Measurements from ENCODE around the gene SCN10A. TPM values are rescaled to one million over a fixed set of nuclear protein-coding genes. Genes with fewer than 3 reads are reported as not detected.

SCN10A gene
- total RNA-seq, 1 experiment from 2014 or later: not detected

DNA sequence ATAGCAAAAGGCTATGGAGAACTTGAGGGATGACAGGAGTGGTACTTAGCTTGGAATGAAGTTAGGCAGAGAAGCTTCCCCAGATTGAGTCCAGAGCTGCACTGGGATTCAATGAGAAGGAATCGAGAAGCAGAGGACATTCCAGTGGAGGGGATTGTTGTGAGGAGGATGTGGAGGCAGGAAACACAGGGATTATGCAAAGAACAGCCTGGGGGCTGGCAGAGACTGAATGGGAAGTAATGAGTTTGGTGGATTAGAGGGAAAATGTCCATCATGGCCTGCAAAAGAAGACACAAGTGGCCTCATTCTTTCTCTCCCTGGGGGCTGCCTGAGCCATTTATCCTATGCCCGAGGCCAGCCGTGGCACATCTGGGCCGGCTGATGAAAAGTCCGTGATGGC, 20.5 kb upstream of the SCN10A start:
- DNase-seq (ENCODE audit: low spot score) (no peak), ATAC-seq (peak; percentile 34)
- Mint-ChIP-seq H3K9me3 (peaks cover 3% of the 10 kb centered on the region; the same call in 1 of the 2 replicates), H3K27ac (no peak overlapping the region; the same call in 1 of the 2 replicates), H3K4me3 (no peak overlapping the region), H3K27me3 (ENCODE audit: low read depth) (peaks cover 8% of the 10 kb centered on the region), H3K36me3 (no peaks in the 10 kb centered on the region), H3K4me1 (peaks cover 34% of the 10 kb centered on the region)
- TF ChIP-seq ZNF317 (CRISPR knock-in tag; IDR thresholded peaks at IDR 0.05; ENCODE audit: borderline replicate concordance, low read depth) (peak; percentile 69), RELA (CRISPR knock-in tag; IDR thresholded peaks at IDR 0.05; ENCODE audit: borderline replicate concordance) (no peak)
- TF ChIP-seq, protein P1, sequence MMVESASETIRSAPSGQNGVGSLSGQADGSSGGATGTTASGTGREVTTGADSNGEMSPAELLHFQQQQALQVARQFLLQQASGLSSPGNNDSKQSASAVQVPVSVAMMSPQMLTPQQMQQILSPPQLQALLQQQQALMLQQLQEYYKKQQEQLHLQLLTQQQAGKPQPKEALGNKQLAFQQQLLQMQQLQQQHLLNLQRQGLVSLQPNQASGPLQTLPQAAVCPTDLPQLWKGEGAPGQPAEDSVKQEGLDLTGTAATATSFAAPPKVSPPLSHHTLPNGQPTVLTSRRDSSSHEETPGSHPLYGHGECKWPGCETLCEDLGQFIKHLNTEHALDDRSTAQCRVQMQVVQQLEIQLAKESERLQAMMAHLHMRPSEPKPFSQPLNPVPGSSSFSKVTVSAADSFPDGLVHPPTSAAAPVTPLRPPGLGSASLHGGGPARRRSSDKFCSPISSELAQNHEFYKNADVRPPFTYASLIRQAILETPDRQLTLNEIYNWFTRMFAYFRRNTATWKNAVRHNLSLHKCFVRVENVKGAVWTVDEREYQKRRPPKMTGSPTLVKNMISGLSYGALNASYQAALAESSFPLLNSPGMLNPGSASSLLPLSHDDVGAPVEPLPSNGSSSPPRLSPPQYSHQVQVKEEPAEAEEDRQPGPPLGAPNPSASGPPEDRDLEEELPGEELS (CRISPR knock-in tag; IDR thresholded peaks at IDR 0.05): peak; percentile 14; the same call in 1 of the 2 replicates
- POLR2A ChIA-PET: no interaction called here
- CTCF ChIA-PET: interaction anchor here (1.3 kb wide), 1 partner anchor 164 kb away, joined by 6 read pairs; no protein-coding TSS in a partner anchor

DNA sequence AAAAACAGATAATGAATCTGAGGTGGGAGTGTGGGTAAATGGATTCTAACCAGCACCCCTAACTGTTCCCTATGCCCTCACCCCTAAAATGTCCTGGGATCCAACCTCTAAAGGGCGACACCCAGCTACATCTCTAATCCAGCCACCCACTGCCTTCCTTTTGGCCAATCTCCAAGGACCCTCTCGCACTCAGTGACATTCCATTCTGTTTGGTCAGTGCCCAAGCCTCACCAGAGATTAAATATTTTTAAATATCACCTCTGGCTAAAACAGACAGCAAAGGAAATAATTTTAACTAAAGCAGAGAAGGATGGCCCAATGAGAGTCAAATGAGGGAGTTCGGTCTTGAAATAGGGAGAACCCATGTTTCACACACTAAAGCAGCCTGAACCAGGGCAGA, 19.9 kb upstream of the SCN10A start:
- no peak overlapping the region for H3K4me3 Mint-ChIP-seq
- no peak overlapping the region for H3K27ac Mint-ChIP-seq
- H3K9me3 Mint-ChIP-seq: peaks cover 3% of the 10 kb centered on the region; the same call in 1 of the 2 replicates
- no peaks in the 10 kb centered on the region for H3K36me3 Mint-ChIP-seq
- peaks cover 34% of the 10 kb centered on the region for H3K4me1 Mint-ChIP-seq
- POLR2A ChIA-PET: interaction anchor here (0.6 kb wide), 1 partner anchor 168 kb away, joined by 4 read pairs; no protein-coding TSS in a partner anchor
- no peak for TF ChIP-seq JUN (CRISPR knock-in tag; IDR thresholded peaks at IDR 0.05)
- TF ChIP-seq, protein P2, sequence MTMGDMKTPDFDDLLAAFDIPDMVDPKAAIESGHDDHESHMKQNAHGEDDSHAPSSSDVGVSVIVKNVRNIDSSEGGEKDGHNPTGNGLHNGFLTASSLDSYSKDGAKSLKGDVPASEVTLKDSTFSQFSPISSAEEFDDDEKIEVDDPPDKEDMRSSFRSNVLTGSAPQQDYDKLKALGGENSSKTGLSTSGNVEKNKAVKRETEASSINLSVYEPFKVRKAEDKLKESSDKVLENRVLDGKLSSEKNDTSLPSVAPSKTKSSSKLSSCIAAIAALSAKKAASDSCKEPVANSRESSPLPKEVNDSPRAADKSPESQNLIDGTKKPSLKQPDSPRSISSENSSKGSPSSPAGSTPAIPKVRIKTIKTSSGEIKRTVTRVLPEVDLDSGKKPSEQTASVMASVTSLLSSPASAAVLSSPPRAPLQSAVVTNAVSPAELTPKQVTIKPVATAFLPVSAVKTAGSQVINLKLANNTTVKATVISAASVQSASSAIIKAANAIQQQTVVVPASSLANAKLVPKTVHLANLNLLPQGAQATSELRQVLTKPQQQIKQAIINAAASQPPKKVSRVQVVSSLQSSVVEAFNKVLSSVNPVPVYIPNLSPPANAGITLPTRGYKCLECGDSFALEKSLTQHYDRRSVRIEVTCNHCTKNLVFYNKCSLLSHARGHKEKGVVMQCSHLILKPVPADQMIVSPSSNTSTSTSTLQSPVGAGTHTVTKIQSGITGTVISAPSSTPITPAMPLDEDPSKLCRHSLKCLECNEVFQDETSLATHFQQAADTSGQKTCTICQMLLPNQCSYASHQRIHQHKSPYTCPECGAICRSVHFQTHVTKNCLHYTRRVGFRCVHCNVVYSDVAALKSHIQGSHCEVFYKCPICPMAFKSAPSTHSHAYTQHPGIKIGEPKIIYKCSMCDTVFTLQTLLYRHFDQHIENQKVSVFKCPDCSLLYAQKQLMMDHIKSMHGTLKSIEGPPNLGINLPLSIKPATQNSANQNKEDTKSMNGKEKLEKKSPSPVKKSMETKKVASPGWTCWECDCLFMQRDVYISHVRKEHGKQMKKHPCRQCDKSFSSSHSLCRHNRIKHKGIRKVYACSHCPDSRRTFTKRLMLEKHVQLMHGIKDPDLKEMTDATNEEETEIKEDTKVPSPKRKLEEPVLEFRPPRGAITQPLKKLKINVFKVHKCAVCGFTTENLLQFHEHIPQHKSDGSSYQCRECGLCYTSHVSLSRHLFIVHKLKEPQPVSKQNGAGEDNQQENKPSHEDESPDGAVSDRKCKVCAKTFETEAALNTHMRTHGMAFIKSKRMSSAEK (CRISPR knock-in tag; IDR thresholded peaks at IDR 0.05; ENCODE audit: borderline replicate concordance): no peak
- TF ChIP-seq, protein P3, sequence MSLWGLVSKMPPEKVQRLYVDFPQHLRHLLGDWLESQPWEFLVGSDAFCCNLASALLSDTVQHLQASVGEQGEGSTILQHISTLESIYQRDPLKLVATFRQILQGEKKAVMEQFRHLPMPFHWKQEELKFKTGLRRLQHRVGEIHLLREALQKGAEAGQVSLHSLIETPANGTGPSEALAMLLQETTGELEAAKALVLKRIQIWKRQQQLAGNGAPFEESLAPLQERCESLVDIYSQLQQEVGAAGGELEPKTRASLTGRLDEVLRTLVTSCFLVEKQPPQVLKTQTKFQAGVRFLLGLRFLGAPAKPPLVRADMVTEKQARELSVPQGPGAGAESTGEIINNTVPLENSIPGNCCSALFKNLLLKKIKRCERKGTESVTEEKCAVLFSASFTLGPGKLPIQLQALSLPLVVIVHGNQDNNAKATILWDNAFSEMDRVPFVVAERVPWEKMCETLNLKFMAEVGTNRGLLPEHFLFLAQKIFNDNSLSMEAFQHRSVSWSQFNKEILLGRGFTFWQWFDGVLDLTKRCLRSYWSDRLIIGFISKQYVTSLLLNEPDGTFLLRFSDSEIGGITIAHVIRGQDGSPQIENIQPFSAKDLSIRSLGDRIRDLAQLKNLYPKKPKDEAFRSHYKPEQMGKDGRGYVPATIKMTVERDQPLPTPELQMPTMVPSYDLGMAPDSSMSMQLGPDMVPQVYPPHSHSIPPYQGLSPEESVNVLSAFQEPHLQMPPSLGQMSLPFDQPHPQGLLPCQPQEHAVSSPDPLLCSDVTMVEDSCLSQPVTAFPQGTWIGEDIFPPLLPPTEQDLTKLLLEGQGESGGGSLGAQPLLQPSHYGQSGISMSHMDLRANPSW (CRISPR knock-in tag; conservative IDR thresholded peaks at IDR 0.05; ENCODE audit: low read depth): no peak
- TF ChIP-seq ATF1 (CRISPR knock-in tag; IDR thresholded peaks at IDR 0.05): no peak
- TF ChIP-seq CREM (CRISPR knock-in tag; IDR thresholded peaks at IDR 0.05): no peak
- TF ChIP-seq, protein P4, sequence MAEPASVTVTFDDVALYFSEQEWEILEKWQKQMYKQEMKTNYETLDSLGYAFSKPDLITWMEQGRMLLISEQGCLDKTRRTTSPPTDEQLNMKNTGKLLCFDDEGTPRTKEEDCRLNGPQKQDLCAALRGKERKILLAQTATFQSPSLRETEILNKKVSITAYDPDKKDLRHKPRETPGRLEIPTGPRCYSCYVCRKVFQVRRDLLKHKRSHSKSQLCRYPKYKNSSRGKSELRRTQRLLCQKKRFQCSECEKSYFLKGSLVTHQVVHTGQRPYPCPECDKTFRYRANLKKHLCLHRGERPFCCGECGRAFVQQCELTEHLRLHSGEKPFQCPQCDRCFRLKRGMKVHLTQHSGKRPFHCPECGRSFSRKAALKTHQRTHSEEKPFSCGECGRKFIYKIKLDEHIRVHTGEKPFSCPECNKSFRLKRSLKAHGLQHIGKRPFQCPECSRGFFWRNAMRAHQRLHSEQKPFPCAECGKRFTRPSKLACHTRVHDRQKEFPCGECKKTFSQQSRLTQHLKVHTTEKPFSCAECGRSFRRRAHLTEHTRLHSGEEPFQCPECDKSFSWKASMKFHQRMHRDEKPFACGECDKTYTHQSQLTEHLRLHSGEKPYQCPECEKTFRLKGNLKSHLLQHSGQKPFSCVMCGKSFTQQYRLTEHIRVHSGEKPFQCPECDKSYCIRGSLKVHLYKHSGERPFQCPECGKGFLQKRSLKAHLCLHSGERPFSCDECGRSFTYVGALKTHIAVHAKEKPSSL (CRISPR knock-in tag; conservative IDR thresholded peaks at IDR 0.05): no peak
- TF ChIP-seq, protein P5, sequence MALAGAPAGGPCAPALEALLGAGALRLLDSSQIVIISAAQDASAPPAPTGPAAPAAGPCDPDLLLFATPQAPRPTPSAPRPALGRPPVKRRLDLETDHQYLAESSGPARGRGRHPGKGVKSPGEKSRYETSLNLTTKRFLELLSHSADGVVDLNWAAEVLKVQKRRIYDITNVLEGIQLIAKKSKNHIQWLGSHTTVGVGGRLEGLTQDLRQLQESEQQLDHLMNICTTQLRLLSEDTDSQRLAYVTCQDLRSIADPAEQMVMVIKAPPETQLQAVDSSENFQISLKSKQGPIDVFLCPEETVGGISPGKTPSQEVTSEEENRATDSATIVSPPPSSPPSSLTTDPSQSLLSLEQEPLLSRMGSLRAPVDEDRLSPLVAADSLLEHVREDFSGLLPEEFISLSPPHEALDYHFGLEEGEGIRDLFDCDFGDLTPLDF (CRISPR knock-in tag; IDR thresholded peaks at IDR 0.05): no peak
- TF ChIP-seq OVOL2 (CRISPR knock-in tag; IDR thresholded peaks at IDR 0.05; ENCODE audit: borderline replicate concordance): no peak
- no peak for TF ChIP-seq SMAD4 (CRISPR knock-in tag; IDR thresholded peaks at IDR 0.05)
- TF ChIP-seq ESRRA (CRISPR knock-in tag; IDR thresholded peaks at IDR 0.05; ENCODE audit: borderline replicate concordance): no peak
- no peak for TF ChIP-seq ZBTB21 (CRISPR knock-in tag; IDR thresholded peaks at IDR 0.05; ENCODE audit: borderline replicate concordance)
- ATAC-seq (no peak), DNase-seq (ENCODE audit: low spot score) (no peak)
- CTCF ChIA-PET: interaction anchor here (1.2 to 1.3 kb wide), 2 partner anchors 98 to 164 kb away, joined by 3 to 6 read pairs; no protein-coding TSS in a partner anchor
- H3K27me3 Mint-ChIP-seq (ENCODE audit: low read depth): peaks cover 8% of the 10 kb centered on the region
